ENCODE measurements around the gene KSR2. TPM values are rescaled to one million over a fixed set of nuclear protein-coding genes. Genes with fewer than 3 reads are reported as not detected.

The KSR2 gene
- total RNA-seq, 1 donor from 2014 or later = 0.47 TPM

Other genes with a start within 250 kb of the KSR2 start
- gene RFC5, start 47.7 kb upstream of the KSR2 start, total RNA-seq (ENCODE audit: unreplicated experiment) = 8.4 TPM
- 76.4 TPM for gene WSB2, start 92.2 kb upstream of the KSR2 start, total RNA-seq (ENCODE audit: unreplicated experiment)
- gene VSIG10, start 135.0 kb upstream of the KSR2 start, total RNA-seq (ENCODE audit: unreplicated experiment) = 13.3 TPM
- 224 TPM for gene PEBP1, start 167.1 kb upstream of the KSR2 start, total RNA-seq (ENCODE audit: unreplicated experiment)